T-helper 1 cell treated with Interleukin-12 subunit alpha and Interleukin-12 subunit beta and Interleukin-4 antibody, amounts not matched to agents 30 μg/mL and 1 μg/mL, for 36 hours (primary cell): ENCODE measurements around the gene BCL11B.

Experiments
- H3K27ac Mint-ChIP-seq: one replicate; pipeline ENCODE4 v1.8.0; 2021; ENCODE audit warnings: mild to moderate bottlenecking, mixed read lengths
- H3K27me3 Mint-ChIP-seq: one replicate; pipeline ENCODE4 v1.8.0; 2021; ENCODE audit warnings: low read depth, mixed read lengths
- H3K36me3 Mint-ChIP-seq: one replicate; pipeline ENCODE4 v1.8.0; 2021; ENCODE audit warnings: low read depth, mixed read lengths
- H3K4me1 Mint-ChIP-seq: one replicate; pipeline ENCODE4 v1.8.0; 2021; ENCODE audit warnings: low read depth, mixed read lengths
- H3K4me3 Mint-ChIP-seq: one replicate; pipeline ENCODE4 v1.8.0; 2021; ENCODE audit warnings: mild to moderate bottlenecking, moderate library complexity, mixed read lengths
- H3K9me3 Mint-ChIP-seq: one replicate; pipeline ENCODE4 v1.8.0; 2021; ENCODE audit warnings: mixed read lengths

The BCL11B gene

GRCh38 chr14:99123208-99123870 is 148.7 kb downstream of the BCL11B start:
- no peaks in the 10 kb centered on the region for H3K9me3 Mint-ChIP-seq
- no peaks in the 10 kb centered on the region for H3K36me3 Mint-ChIP-seq
- H3K27ac Mint-ChIP-seq: no peak overlapping the region
- H3K4me3 Mint-ChIP-seq: no peak overlapping the region
- H3K4me1 Mint-ChIP-seq: peaks cover 9% of the 10 kb centered on the region
- peaks cover 8% of the 10 kb centered on the region for H3K27me3 Mint-ChIP-seq

DNA sequence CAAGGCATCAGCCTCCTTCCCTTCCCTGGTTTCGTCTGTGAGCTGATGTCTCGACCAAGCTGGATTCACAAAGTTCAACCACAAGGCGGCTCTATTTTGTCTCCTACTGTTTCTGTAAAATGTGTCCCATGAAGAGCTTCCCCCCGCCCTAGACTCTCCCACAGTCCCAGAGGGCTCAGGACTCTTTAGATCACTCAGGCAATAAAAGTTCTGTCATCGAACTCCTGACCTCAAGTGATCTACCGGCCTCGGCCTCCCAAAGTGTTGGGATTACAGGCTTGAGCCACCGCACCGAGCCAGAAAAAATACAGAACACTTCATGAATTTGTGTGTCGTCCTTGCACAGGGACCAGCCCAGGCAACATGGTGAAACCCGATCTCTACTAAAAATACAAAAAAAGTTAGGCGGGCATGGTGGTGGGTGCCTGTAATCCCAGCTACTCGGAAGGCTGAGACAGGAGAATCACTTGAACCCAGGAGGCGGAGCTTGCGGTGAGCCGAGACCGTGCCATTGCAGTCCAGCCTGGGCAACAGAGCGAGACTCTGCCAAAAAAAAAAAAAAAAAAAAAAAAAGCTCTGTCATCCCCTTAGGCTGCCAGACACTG is 149.4 kb downstream of the BCL11B start:
- H3K4me1 Mint-ChIP-seq: peaks cover 9% of the 10 kb centered on the region
- no peaks in the 10 kb centered on the region for H3K36me3 Mint-ChIP-seq
- H3K27ac Mint-ChIP-seq: no peak overlapping the region
- H3K27me3 Mint-ChIP-seq: peaks cover 15% of the 10 kb centered on the region
- H3K9me3 Mint-ChIP-seq: no peaks in the 10 kb centered on the region
- H3K4me3 Mint-ChIP-seq: no peak overlapping the region

- H3K9me3 Mint-ChIP-seq: no peaks in the 10 kb centered on the region
- peaks cover 26% of the 10 kb centered on the region for H3K27me3 Mint-ChIP-seq
- H3K4me3 Mint-ChIP-seq: no peak overlapping the region
- no peaks in the 10 kb centered on the region for H3K36me3 Mint-ChIP-seq
- peaks cover 9% of the 10 kb centered on the region for H3K4me1 Mint-ChIP-seq
- H3K27ac Mint-ChIP-seq: no peak overlapping the region
Measured at GRCh38 chr14:99121319-99121875, 150.6 kb downstream of the BCL11B start.

GRCh38 chr14:99120526-99121318 is 151.3 kb downstream of the BCL11B start:
- H3K27ac Mint-ChIP-seq: no peak overlapping the region

DNA sequence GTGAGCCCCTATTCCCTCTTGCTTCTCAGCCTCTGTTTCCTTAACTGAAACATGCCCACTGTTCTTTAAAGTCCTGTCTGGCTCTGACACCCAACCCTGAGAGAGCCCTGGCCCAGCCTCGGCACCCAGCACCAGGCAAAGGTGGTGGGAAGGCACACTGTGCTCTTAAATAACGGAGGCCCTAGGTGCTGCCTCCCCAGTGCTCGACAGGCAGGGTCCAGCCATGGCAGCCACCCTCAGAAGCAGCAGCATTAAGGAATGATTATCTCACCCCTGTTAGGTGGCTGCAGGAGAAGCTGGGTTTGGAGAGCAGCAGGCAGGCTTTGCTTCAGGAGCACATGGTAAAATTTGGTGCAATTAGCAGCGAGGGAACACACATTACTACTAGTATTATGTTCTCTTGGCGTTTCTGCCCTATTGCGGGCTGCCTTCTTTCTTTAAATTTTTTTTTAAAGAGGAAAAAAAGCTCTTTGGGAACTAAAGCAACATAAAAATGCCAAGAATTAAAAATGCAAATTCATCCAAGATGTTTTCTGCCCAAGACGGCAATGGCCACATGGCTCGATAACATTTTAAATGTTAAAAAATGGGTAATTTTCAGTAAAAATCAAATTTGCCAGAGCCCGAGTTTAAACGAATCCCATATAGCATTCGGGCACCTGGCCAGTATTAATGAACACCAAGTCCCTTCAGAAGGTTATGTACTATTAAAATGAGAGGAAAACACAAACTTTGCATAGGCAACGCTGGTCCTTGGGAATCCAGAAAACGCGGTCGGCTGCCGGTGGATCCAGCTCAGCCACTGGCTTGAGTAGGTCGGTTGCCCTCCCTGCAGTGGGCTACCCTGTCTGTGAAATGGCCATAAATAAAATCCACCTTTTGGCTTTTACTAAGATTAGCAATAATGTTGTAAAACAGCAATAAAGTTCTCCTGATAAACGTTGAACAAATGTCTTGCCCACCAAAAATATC is 152.2 kb downstream of the BCL11B start:
- Mint-ChIP-seq H3K9me3 (no peaks in the 10 kb centered on the region), H3K27me3 (peaks cover 30% of the 10 kb centered on the region), H3K4me3 (no peak overlapping the region), H3K36me3 (no peaks in the 10 kb centered on the region), H3K27ac (no peak overlapping the region), H3K4me1 (peaks cover 4% of the 10 kb centered on the region)

More at GRCh38 chr14:99120526-99121318, 151.3 kb downstream of the BCL11B start:
- peaks cover 8% of the 10 kb centered on the region for H3K4me1 Mint-ChIP-seq
- no peaks in the 10 kb centered on the region for H3K9me3 Mint-ChIP-seq
- H3K4me3 Mint-ChIP-seq: no peak overlapping the region
- H3K27me3 Mint-ChIP-seq: peaks cover 27% of the 10 kb centered on the region
- H3K36me3 Mint-ChIP-seq: no peaks in the 10 kb centered on the region
